ENCODE data around the gene IGSF8.

The IGSF8 gene

GRCh38 chr1:160084771-160085321, 13.6 kb downstream of the IGSF8 start:
- no peak for DNase-seq

DNA sequence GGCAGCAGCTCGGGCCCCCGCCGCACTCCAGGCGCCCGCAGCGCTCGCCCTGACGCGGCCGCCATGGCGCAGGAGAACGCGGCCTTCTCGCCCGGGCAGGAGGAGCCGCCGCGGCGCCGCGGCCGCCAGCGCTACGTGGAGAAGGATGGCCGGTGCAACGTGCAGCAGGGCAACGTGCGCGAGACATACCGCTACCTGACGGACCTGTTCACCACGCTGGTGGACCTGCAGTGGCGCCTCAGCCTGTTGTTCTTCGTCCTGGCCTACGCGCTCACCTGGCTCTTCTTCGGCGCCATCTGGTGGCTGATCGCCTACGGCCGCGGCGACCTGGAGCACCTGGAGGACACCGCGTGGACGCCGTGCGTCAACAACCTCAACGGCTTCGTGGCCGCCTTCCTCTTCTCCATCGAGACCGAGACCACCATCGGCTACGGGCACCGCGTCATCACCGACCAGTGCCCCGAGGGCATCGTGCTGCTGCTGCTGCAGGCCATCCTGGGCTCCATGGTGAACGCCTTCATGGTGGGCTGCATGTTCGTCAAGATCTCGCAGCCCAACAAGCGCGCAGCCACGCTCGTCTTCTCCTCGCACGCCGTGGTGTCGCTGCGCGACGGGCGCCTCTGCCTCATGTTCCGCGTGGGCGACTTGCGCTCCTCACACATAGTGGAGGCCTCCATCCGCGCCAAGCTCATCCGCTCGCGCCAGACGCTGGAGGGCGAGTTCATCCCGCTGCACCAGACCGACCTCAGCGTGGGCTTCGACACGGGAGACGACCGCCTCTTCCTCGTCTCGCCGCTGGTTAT, 14.2 kb downstream of the IGSF8 start:
- DNase-seq, result no peak

DNA sequence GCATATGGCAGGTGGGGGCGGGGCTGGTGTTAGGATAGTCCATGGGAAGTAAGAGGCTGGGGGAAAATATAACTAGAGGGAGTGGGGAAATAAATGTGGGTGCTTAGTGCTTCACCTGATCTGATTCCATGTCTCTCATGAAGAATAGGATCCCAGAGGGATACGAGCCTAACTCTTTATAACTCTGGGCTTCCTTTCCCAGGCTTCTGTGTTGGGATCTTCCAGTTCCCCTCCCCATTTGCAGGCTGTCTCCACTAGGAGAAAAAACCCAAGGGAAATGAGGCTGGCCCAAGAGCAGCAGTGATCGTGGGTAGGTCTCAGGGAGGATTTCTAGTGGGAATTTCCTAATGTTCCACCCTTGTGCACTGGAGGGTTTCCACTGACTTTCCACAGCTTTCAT, 15.5 kb downstream of the IGSF8 start:
- no peak for DNase-seq

DNA sequence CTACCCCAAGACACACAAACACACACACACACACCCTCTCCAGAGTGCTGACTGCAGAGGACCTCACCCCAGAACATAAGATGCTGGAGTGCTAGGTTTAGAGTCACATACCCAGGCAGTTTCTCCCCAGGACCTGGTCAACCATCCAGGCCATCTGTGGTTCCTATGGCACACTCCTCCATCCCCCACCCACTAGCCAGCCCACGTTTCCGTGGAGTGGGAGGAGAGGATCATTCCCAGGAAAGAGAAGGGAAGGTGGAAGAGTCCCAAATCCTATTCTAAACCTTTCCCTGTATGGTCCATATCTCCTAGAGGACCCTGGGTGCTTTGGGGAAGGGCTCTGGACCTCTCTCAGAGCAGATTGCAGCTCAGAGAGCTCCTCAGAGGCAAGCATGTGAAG, 15.9 kb downstream of the IGSF8 start:
- no peak for DNase-seq

GRCh38 chr1:160081261-160081936, 17.0 kb downstream of the IGSF8 start, which contains the start of gene KCNJ9:
Gene KCNJ9, plus strand, starts transcription at chr1:160081538. Its CDS starts 2,493 bp downstream, at chr1:160084031.
- no peak for DNase-seq

DNA sequence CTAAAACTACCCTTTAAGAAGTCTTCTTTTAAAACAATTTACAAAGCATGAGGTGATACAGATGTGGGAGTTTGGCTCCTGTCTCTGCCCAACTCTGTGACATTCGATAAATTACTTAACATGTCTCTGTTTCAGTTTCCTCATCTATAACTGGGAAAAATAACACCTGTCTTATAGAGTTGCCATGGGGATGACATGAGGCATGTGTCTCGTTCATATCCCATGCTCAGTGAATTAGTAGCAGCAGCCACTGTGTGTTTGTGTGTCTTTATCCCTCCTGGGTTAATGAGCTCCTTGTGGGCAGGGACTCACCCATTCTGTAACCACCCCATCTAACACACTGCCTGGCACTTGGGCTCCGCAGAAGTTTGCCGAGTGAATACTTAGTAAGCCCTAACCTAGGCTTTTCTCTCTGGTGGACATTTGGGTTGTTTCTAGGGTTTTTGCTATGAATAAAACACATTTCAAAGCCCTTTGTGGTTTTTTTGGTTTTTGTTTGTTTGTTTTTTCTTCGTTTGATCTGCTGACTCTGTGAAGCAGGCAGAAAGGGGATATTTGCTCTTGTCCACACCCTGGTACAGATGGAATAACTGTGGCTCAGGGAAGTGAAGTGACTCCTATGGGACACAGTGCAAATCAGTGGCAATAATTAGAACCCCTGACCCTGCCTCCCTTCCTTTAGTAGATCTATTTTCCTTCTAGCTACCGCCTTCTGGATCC, 17.9 kb downstream of the IGSF8 start:
- no peak for DNase-seq

- DNase-seq, result no peak
These were observed 19.0 kb downstream of the IGSF8 start for GRCh38 chr1:160079448-160079847.

GRCh38 chr1:160078512-160079195, 19.8 kb downstream of the IGSF8 start:
- no peak for DNase-seq

DNA sequence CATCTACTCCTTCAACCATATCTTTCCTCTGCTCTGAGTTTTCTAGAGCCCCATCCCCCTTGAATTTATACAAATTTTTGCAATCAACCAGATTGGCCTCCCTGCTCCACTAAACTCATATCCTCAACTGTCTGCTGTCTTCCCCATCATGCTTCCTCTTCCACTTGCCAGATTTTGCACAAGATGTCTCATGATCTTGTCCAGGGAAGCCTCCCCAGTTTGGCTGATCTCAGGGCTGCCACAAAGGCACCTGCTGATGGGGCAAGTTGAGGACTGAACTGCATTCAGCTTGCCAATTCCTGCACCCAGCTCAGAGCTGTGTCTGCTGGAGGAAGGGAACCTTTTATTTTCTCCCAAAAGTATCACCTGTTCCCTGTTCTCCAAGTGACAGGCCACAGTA, 20.9 kb downstream of the IGSF8 start:
- no peak for DNase-seq

DNA sequence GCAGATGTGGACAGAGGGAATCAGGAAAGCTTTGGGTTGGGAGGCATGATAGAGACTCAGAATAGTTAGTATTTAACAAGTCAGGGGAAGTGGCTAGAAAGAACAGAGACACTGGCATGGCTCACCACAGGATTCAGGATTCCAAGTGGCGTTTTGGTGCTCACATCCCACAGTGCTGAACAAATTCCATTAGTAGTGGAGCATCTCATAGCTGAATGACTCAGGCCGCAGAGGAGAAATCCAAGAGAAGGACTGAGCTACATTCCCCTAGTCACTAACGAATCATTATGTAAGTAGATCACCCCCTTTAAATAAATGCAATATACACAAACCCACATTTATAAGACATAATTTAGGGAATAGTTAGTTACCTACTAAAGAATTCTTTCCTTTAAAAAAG, 22.1 kb downstream of the IGSF8 start:
- DNase-seq, result no peak

- DNase-seq, result no peak
These were observed 22.6 kb downstream of the IGSF8 start for GRCh38 chr1:160075836-160076235.

DNA sequence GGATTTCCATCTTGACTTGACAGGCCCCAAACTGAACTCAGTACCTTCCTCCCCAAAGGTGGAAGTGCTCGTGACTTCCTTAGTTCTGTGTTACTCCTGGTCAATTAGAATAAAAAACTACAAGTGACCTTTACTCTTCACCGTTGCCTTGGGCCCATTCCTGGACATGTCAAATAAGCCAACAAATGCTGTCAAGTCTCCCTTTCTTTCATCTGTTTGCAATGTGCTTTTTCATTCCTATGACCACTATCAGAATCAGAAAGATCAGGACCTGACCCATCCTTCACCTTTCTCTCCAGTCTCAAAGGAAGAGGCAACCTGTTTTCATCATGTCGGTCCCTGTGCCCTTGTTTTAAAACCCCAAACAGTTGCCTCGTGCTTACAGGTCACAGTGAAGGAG, 23.6 kb downstream of the IGSF8 start:
- DNase-seq, result no peak

DNA sequence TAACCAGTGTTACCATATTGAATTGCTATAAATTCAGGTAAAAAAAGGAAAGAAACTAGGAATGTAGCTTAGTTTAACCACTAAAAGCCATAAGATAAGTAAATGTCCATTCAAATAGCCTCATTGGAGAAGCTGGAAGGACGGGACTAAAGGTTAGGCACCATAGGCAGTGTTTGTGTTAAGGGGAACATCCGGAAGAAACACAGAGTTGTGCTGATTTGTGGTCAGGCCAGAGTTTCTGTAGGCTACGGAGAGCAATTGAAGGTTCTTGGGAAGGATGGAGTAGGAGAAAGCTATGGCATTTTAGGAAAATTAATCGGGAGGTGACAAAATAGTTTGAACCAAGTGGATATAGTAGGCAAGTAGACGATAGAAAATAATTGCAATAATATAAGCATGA, 27.1 kb downstream of the IGSF8 start:
- DNase-seq, result no peak

DNA sequence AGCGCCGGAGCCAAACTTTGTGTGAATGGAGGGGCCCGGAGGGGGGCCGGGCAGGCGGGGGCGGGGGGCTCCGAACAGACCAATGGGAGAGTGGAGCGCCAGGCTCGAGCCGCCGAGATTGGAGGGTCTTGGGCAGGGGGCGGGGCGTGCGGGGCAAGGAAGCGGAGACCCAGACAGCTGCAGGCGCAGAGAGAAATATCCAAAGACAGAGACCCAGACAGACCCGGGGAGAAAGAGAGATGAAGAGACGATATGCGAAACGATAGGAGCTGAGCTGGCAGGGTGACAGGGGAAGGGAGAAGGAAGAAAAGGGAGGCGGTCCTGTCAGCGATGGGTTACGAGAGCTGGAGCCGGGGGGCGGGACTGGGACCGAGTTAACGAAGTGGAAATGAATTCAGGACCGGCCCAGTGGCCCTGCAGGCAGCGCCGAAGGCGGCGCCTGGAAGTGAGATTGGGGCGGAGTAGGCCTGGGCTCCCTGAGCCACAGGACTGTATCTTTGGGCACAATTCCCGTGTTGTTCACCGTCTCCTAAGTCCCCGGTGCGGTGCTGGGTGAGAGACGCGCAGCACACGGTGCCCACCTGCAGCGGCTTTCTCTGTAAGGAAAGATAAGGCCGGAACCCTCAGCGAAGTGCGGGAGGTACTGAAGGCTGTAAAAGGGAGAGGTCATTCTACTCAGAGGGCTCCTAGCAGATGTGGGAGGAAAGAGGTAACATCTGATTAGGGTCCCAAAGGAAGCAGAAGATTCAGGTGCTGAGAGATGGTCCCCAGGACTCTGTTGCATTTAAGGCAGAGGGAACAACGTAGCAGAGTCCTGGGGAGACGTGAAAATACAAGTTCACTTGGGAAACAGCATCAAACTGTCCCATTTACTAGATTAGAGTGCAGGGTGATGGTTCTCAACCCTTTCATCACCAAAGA, 27.9 kb downstream of the IGSF8 start:
- DNase-seq, result no peak

- DNase-seq, result no peak
These were observed 28.8 kb downstream of the IGSF8 start, which contains the start of gene KCNJ10 for GRCh38 chr1:160069460-160070231. Gene KCNJ10, minus strand, starts transcription at chr1:160070160. Its CDS starts 27,628 bp downstream, at chr1:160042532.

- no peak for DNase-seq
These were observed 30.2 kb downstream of the IGSF8 start for GRCh38 chr1:160068225-160068624.

DNA sequence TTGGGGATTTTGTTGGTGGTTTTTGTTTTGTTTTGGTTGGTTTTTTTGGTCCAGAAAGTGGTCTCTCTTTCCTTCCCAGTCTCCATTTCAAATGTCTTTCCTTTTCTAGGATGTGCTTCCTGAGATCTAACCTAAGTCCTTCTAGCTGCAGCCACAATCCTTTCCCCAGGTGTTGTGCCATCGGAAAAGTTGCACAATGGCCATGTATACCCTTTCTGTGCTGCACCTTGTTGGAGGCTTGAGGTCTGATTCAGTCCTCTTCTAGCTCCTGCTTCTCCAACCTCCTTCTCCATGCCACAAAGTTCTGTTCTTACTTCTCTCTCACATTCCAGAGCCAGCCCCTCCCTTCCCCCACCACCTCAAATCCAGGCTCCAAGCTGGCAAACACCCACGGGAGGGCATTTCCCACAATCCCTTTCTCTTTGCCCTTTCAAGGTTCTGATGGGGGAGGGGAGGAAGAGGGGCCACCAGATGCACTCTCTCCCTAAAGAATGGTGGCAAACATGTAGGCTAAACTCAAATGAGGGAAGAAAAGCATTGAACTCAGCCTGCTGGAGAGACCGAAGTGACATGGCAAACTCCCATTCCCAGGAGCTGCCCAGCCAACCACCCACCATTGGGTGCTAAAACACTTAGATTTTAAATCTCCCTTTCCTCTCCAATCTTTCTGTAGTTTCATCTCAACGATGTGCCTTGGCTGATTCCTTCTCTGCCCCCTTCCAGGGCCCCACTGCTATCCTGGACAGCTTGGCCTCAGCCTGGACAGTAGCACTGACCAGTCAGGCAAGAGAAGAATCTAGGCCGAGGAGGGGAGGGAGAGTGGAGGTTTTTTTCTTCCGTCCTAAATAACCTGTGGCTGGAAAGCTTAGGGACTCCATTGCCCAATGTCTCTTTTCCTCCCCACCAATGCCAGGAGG, 31.3 kb downstream of the IGSF8 start:
- DNase-seq, result no peak

DNA sequence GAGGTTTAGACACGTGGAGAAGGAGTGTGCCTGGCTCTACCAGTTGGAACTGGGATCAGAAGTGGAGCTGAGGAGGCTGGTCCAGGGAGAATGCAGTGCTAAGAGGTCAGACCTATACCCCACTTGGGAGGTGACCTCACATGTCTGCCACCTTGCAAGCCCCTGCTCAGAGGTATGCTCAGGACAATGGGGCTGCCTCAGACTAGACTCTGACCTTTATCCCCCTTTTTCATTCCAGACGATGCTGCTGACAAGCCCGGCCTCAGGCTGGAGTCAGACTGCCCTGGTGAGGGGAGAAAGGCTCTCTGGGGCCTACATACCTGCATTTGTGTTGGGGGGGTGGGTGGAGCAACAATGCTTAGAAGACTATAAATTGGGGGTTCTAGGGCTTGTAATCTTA, 33.7 kb downstream of the IGSF8 start:
- DNase-seq, result no peak

- DNase-seq, result no peak
These were observed 34.3 kb downstream of the IGSF8 start for GRCh38 chr1:160064164-160064563.

DNA sequence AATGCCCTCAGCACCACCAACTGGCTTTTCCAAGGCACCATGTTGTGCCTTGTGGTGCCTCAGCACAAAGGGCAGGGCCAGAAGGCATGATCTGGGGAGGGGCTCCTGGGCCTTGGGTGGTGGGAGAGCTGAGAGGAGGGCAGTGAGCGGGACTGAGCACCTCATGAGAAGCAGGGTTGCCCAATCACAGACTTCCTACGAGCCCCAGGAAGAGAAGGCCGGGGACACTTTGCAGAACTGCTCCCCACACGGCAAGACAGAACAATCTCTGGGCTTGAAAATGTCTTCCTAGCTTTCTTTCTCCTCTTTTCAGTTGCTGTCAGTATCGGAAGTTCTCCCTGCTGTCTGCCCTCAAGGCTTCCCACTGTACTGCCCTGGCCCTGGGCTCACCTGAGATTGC, 35.2 kb downstream of the IGSF8 start:
- DNase-seq, result no peak

Data from GF-D8 (cell line).